Peyer's patch (tissue), 4 donors: ENCODE data around the gene ZNF654.

Source experiments
- CTCF ChIP-seq, 6 experiments: fragments of 450-650 bp in 4 of 6; fragments of 200-600 bp in 2 of 6; sonication (generic) in 1 of 6; IDR thresholded peaks; one replicate each; pipeline ENCODE4 v1.5.1; 2017 to 2019; ENCODE audit warnings: antibody characterized with exemption in 6 of 6, mild to moderate bottlenecking in 3 of 6, moderate library complexity in 1 of 6
- POLR2A ChIP-seq, 2 donors: fragments of 450-650 bp; IDR thresholded peaks; one replicate each; pipeline ENCODE4 v1.5.1; 2017; ENCODE audit warnings: antibody characterized with exemption in 2 of 2, mild to moderate bottlenecking in 2 of 2, moderate library complexity in 2 of 2

DNA sequence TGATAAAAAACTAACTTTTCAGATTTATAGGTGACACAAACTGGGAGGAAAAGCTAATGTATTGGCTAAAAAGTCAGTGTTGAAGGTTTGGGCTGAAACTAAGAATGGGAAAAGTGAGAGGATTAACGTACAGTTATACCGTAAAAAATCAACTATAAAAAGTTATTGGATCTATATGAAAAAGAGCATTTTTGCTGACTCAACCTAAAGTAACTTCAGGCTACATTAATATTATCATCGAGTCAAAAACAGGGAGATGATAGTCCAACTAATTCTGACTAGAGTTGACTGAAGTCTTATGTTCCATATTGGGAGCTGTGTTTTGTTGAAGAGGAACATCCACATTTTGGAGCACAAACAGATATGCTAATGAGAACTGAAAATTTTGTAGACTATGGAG is 19.9 kb downstream of the ZNF654 start:
- TF ChIP-seq CTCF (IDR thresholded peaks at IDR 0.05) = no peak
- no peak for TF ChIP-seq POLR2A (IDR thresholded peaks at IDR 0.05)
